SK-N-SH (cell line): ENCODE results near the gene NTPCR. TPM values are rescaled to one million over a fixed set of nuclear protein-coding genes. Genes with fewer than 3 reads are reported as not detected.
"Not testable (repeated sequence)": the region's sequence is repeated elsewhere in the genome, so short reads cannot be mapped to it uniquely, and the experiment has no call there.

ENCODE experiments used
- CTCF ChIA-PET: fragments of 300-600, 350-600 bp; formaldehyde crosslinking; extraction: SDS; loops from one replicate; lab custom pipeline; 2021; lab: Yijun Ruan, JAX
- POLR2A ChIA-PET: fragments of 350-600 bp; sonication (Branson Sonifier 250); formaldehyde crosslinking; extraction: SDS; loops from one replicate; lab custom pipeline; 2020; ENCODE audit warnings: antibody characterized with exemption, inconsistent platforms; lab: Yijun Ruan, JAX
- DNase-seq: peaks from one replicate; pipeline ENCODE4 v3.0.0; 2012
- H2AFZ ChIP-seq: fragments of 200-600 bp; sonication (generic); 2 replicates; pipeline ENCODE4 v1.8.1; 2016; ENCODE audit warnings: antibody characterized with exemption, mild to moderate bottlenecking, low read depth
- H3F3A ChIP-seq: fragments of 200-600 bp; sonication (generic); replicated peaks from 2 replicates; pipeline ENCODE3; 2016; ENCODE audit warnings: antibody characterized with exemption, mild to moderate bottlenecking; ENCODE audit not compliant: insufficient read depth
- H3K27ac ChIP-seq, 2 experiments: fragments of 200-500 bp in 1 of 2; fragments of 200-600 bp in 1 of 2; sonication (Bioruptor generic) in 1 of 2; sonication (generic), shearing (Covaris generic) in 1 of 2; 2 replicates each; pipeline versions ENCODE4 v1.5.1 to v1.6.1; 2014 to 2016; ENCODE audit warnings: low read depth in 2 of 2, inconsistent platforms in 1 of 2, low read length in 1 of 2, mild to moderate bottlenecking in 1 of 2, mixed read lengths in 1 of 2
- H3K27me3 ChIP-seq: fragments of 200-600 bp; sonication (generic), shearing (Covaris generic); 2 replicates; pipeline ENCODE4 v1.6.1; 2016; ENCODE audit warnings: mixed run types; ENCODE audit not compliant: insufficient read depth
- H3K36me3 ChIP-seq, 2 experiments: fragments of 200-500 bp in 1 of 2; fragments of 200-600 bp in 1 of 2; sonication (Bioruptor generic) in 1 of 2; sonication (generic) in 1 of 2; replicated peaks in 1 of 2; 2 replicates each; pipeline versions ENCODE3 to v1.5.1; 2014 to 2016; ENCODE audit warnings: low read length in 1 of 2, mild to moderate bottlenecking in 1 of 2; ENCODE audit not compliant: insufficient read depth in 2 of 2, control insufficient read depth in 1 of 2
- H3K4me1 ChIP-seq, 2 experiments: fragments of 200-500 bp in 1 of 2; fragments of 200-600 bp in 1 of 2; sonication (Bioruptor generic) in 1 of 2; sonication (generic), shearing (Covaris generic) in 1 of 2; 2 replicates each; pipeline versions ENCODE4 v1.5.1 to v1.6.1; 2014 to 2016; ENCODE audit warnings: low read depth in 1 of 2, low read length in 1 of 2, mixed run types in 1 of 2; ENCODE audit not compliant: insufficient read depth in 2 of 2, control insufficient read depth in 1 of 2
- H3K4me2 ChIP-seq: fragments of 200-600 bp; sonication (generic), shearing (Covaris generic); 2 replicates; pipeline ENCODE4 v1.6.1; 2017; ENCODE audit warnings: mixed run types
- H3K4me3 ChIP-seq, 2 experiments: fragments of 200-500 bp in 1 of 2; fragments of 200-600 bp in 1 of 2; sonication (Bioruptor generic) in 1 of 2; sonication (generic), shearing (Covaris generic) in 1 of 2; 2 replicates each; pipeline versions ENCODE4 v1.5.1 to v1.8.1; 2014 to 2016; ENCODE audit warnings: low read depth in 2 of 2, inconsistent platforms in 1 of 2, low read length in 1 of 2, mild to moderate bottlenecking in 1 of 2, mixed read lengths in 1 of 2, moderate library complexity in 1 of 2
- H3K79me2 ChIP-seq: fragments of 200-600 bp; sonication (generic); 2 replicates; pipeline ENCODE4 v1.8.1; 2017; ENCODE audit warnings: mild to moderate bottlenecking; ENCODE audit not compliant: insufficient read depth
- H3K9ac ChIP-seq: fragments of 200-600 bp; sonication (generic); 2 replicates; pipeline ENCODE4 v1.6.1; 2017; ENCODE audit warnings: mixed run types
- H3K9me2 ChIP-seq: fragments of 200-600 bp; sonication (generic); 2 replicates; pipeline ENCODE4 v1.6.1; 2017; ENCODE audit warnings: mixed run types
- H3K9me3 ChIP-seq: fragments of 200-600 bp; sonication (generic); 2 replicates; pipeline ENCODE4 v1.6.1; 2017; ENCODE audit warnings: mixed run types, mild to moderate bottlenecking, moderate library complexity
- H4K20me1 ChIP-seq: fragments of 200-600 bp; sonication (generic); 2 replicates; pipeline ENCODE4 v1.6.1; 2017; ENCODE audit warnings: mild to moderate bottlenecking, mixed run types; ENCODE audit not compliant: insufficient read depth
- CHD2 ChIP-seq: fragments of 150-350 bp; IDR thresholded peaks from 2 replicates; pipeline ENCODE4 v1.6.1; 2018; ENCODE audit warnings: low read length; ENCODE audit not compliant: partially characterized antibody
- ELF1 ChIP-seq: IDR thresholded peaks from 2 replicates; pipeline ENCODE4 v1.4.0; 2012
- EP300 ChIP-seq, 2 experiments: IDR thresholded peaks; 2 replicates each; pipeline versions ENCODE4 v1.4.0 to v1.6.1; 2012; ENCODE audit warnings: borderline replicate concordance in 1 of 2, low read depth in 1 of 2, low read length in 1 of 2
- FOXJ3 ChIP-seq: sonication (generic); formaldehyde crosslinking; IDR thresholded peaks from 2 replicates; pipeline ENCODE4 v1.5.1; 2020; ENCODE audit warnings: mild to moderate bottlenecking, missing genetic modification reagents
- FOXM1 ChIP-seq: IDR thresholded peaks from 2 replicates; pipeline ENCODE4 v1.4.0; 2012; ENCODE audit warnings: low read depth, mild to moderate bottlenecking
- JUND ChIP-seq: IDR thresholded peaks from 2 replicates; pipeline ENCODE4 v1.4.0; 2012
- MEF2A ChIP-seq: IDR thresholded peaks from 2 replicates; pipeline ENCODE4 v1.4.0; 2012; ENCODE audit warnings: low read depth, borderline replicate concordance
- MXI1 ChIP-seq: IDR thresholded peaks from 2 replicates; pipeline ENCODE4 v1.6.1; 2012; ENCODE audit warnings: mild to moderate bottlenecking, low read depth, low read length, improper control_type of control experiment
- NFIC ChIP-seq: IDR thresholded peaks from 2 replicates; pipeline ENCODE4 v1.4.0; 2012; ENCODE audit warnings: borderline replicate concordance
- NRF1 ChIP-seq: IDR thresholded peaks from 2 replicates; pipeline ENCODE4 v1.6.1; 2012; ENCODE audit warnings: low read depth, mild to moderate bottlenecking, low read length
- RAD21 ChIP-seq: IDR thresholded peaks from 2 replicates; pipeline ENCODE4 v1.6.1; 2012; ENCODE audit warnings: mild to moderate bottlenecking, low read length
- RCOR1 ChIP-seq: fragments of 150-350 bp; IDR thresholded peaks from 2 replicates; pipeline ENCODE4 v1.6.1; 2017; ENCODE audit warnings: antibody characterized with exemption, low read length
- REST ChIP-seq: IDR thresholded peaks from 2 replicates; pipeline ENCODE4 v1.6.1; 2012; ENCODE audit warnings: mild to moderate bottlenecking, low read depth, low read length, moderate library complexity
- RFX5 ChIP-seq: IDR thresholded peaks from 2 replicates; pipeline ENCODE4 v1.6.1; 2012; ENCODE audit warnings: mild to moderate bottlenecking, improper control_type of control experiment, low read length
- TEAD4 ChIP-seq: IDR thresholded peaks from 2 replicates; pipeline ENCODE4 v1.4.0; 2012; ENCODE audit warnings: mild to moderate bottlenecking, borderline replicate concordance; ENCODE audit not compliant: insufficient read depth
- USF1 ChIP-seq: IDR thresholded peaks from 2 replicates; pipeline ENCODE4 v1.4.0; 2012; ENCODE audit warnings: low read depth, borderline replicate concordance
- ZBTB33 ChIP-seq: IDR thresholded peaks from 2 replicates; pipeline ENCODE4 v1.4.0; 2012; ENCODE audit warnings: low read depth, borderline replicate concordance
- WGBS: methylation state at CpG from one replicate; pipeline ENCODE4 v1.1.6; 2017; ENCODE audit warnings: low lambda C conversion rate; 5-methylcytosine and 5-hydroxymethylcytosine counted together
- polyA plus RNA-seq, 3 experiments: library from polyadenylated mRNA; depleted of rRNA; stranded (reverse); fragments of >200 nt; gene quantifications; 2 replicates each; pipeline ENCODE4 v1.2.3, GENCODE V29; 2012

NTPCR gene
- polyA plus RNA-seq, 1 of the 3 experiments (the other 2 are of a cell fraction) = 20.8 TPM

GRCh38 chr1:233003638-233004037, 53.2 kb downstream of the NTPCR start:
- POLR2A ChIA-PET = not testable (repeated sequence)

GRCh38 chr1:233004451-233004850, 54.0 kb downstream of the NTPCR start:
- Histone ChIP-seq H3K27ac (no peak overlapping the region), H3K4me1 (peaks cover 0 to 25% of the 10 kb centered on the region in 2 experiments; a peak in 2 of 4 replicates), H3K36me3 (peaks cover 0 to 3% of the 10 kb centered on the region in 2 experiments), H3K27me3 (no peaks in the 10 kb centered on the region), H4K20me1 (no peaks in the 10 kb centered on the region), H3K9ac (no peak overlapping the region), H3K9me3 (no peaks in the 10 kb centered on the region), H3K9me2 (no peaks in the 10 kb centered on the region), H3K4me2 (no peak overlapping the region), H3K4me3 (no peak overlapping the region), H3K79me2 (no peaks in the 10 kb centered on the region), H2AFZ (no peak overlapping the region), H3F3A (no peaks in the 10 kb centered on the region)
- WGBS = 96% methylated on average over 9 of the region's 9 CpGs
- TF ChIP-seq ELF1 = no peak
- TF ChIP-seq TEAD4 = no peak
- no peak for TF ChIP-seq MEF2A
- no peak for TF ChIP-seq FOXM1
- ChIA-PET POLR2A (no interaction called here), CTCF (interaction anchor here (1.9 kb wide), 1 partner anchor 20 kb away, joined by 5 read pairs; no protein-coding TSS in a partner anchor)
- DNase-seq = no peak

More at GRCh38 chr1:233003638-233004037, 53.2 kb downstream of the NTPCR start:
- H3K9ac ChIP-seq, H3K36me3 ChIP-seq, H3K79me2 ChIP-seq, H3K9me3 ChIP-seq, H3K4me3 ChIP-seq, H3K9me2 ChIP-seq, CTCF ChIA-PET, H3K27ac ChIP-seq, H3F3A ChIP-seq, H2AFZ ChIP-seq, H4K20me1 ChIP-seq, H3K4me2 ChIP-seq, H3K27me3 ChIP-seq, DNase-seq: not testable (repeated sequence)
- 90% methylated on average over 5 of the region's 5 CpGs for WGBS
- peaks cover 0 to 25% of the 10 kb centered on the region in 2 experiments; a peak in 2 of 4 replicates for H3K4me1 ChIP-seq

GRCh38 chr1:233005156-233005555, 54.7 kb downstream of the NTPCR start:
- ChIA-PET CTCF (interaction anchor here (1.8 to 1.9 kb wide), 2 partner anchors 9 to 19 kb away, joined by 5 read pairs; no protein-coding TSS in a partner anchor), POLR2A (interaction anchor here (1.3 kb wide), 1 partner anchor 19 kb away, joined by 3 read pairs; no protein-coding TSS in a partner anchor)
- H4K20me1 ChIP-seq = peaks cover 5% of the 10 kb centered on the region; the same call in 1 of the 2 replicates
- no peak overlapping the region for H3K9ac ChIP-seq
- DNase-seq = no peak
- peaks cover 7 to 28% of the 10 kb centered on the region in 2 experiments for H3K4me1 ChIP-seq
- no peak overlapping the region for H3K4me3 ChIP-seq
- H3K4me2 ChIP-seq = no peak overlapping the region
- H3K79me2 ChIP-seq = no peaks in the 10 kb centered on the region
- H3K27ac ChIP-seq = peak overlapping the region in 1 of 2 experiments; percentile 19; a peak in 2 of 4 replicates
- H3K36me3 ChIP-seq = peaks cover 0 to 3% of the 10 kb centered on the region in 2 experiments
- no peak overlapping the region for H2AFZ ChIP-seq
- H3K9me2 ChIP-seq = no peaks in the 10 kb centered on the region
- H3K9me3 ChIP-seq = no peaks in the 10 kb centered on the region
- 90% methylated on average over 5 of the region's 5 CpGs for WGBS
- no peaks in the 10 kb centered on the region for H3K27me3 ChIP-seq
- peaks cover 3% of the 10 kb centered on the region for H3F3A ChIP-seq
- TF ChIP-seq RAD21 (no peak), REST (no peak), EP300 (IDR thresholded peaks at IDR 0.05; ENCODE audit: borderline replicate concordance in 1 of 2, low read depth in 1 of 2, low read length in 1 of 2) (no peak), FOXM1 (no peak), CHD2 (no peak), JUND (no peak), ELF1 (no peak), FOXJ3 (CRISPR knock-in tag) (no peak), RFX5 (no peak), USF1 (no peak), MXI1 (no peak), NFIC (no peak), RCOR1 (no peak), ZBTB33 (no peak), NRF1 (no peak)
